HepG2 (cell line): Measurements from ENCODE around the gene ADAM10. TPM values are rescaled to one million over a fixed set of nuclear protein-coding genes. Genes with fewer than 3 reads are reported as not detected.

Source experiments
- ATAC-seq: fragments of 200-7000 bp; cut with Tn5 transposase; 3 replicates; pipeline ENCODE4 v1.9.1; 2020; ENCODE audit warnings: mild to moderate bottlenecking, moderate library complexity
- BruUV-seq: library from RNA; stranded (reverse); fragments of 400-500 nt; replicated peaks from 2 replicates; lab custom pipeline; 2021; lab: Mats Ljungman, UMichigan
- CTCF ChIA-PET: fragments of 300-600 bp; formaldehyde crosslinking; extraction: SDS; loops from one replicate; lab custom pipeline; 2021; ENCODE audit warnings: low total read pairs, inconsistent platforms, low intra/inter-chr PET ratio; lab: Yijun Ruan, JAX
- POLR2A ChIA-PET: fragments of 350-600 bp; sonication (Branson Sonifier 250); formaldehyde crosslinking; loops from one replicate; lab custom pipeline; 2020; ENCODE audit warnings: antibody characterized with exemption, inconsistent platforms; lab: Yijun Ruan, JAX
- DNase-seq: peaks from one replicate; pipeline ENCODE4 v3.0.0-alpha.2; 2015; ENCODE audit warnings: low spot score
- FAIRE-seq: peaks from 3 replicates; lab custom pipeline; 2011; peaks lifted over from hg19 to GRCh38; lab: Jason Lieb, UNC
- H2AFZ ChIP-seq: one replicate; pipeline ENCODE4 v1.6.1; 2011; ENCODE audit warnings: low read length, inconsistent platforms
- H3K27ac ChIP-seq: fragments of 300-600 bp; 3 replicates; pipeline ENCODE4 v1.8.0; 2011; ENCODE audit warnings: mixed run types, mild to moderate bottlenecking, mixed read lengths, low read length, inconsistent platforms; ENCODE audit not compliant: insufficient read depth; ENCODE audit errors: extremely low read length
- H3K27me3 ChIP-seq, 2 experiments: fragments of 200-600 bp in 1 of 2; 2 replicates in 1 of 2; 3 replicates in 1 of 2; pipeline versions ENCODE4 v1.6.0 to v1.8.0; 2011; ENCODE audit warnings: low read length in 2 of 2, mild to moderate bottlenecking in 2 of 2, moderate library complexity in 2 of 2, inconsistent platforms in 1 of 2; ENCODE audit not compliant: insufficient read depth in 2 of 2, control insufficient read depth in 1 of 2
- H3K36me3 ChIP-seq, 2 experiments: fragments of 200-600 bp in 1 of 2; replicated peaks in 1 of 2; 2 replicates in 1 of 2; 3 replicates in 1 of 2; pipeline versions ENCODE4 v1.5.1 to v1.8.0; 2011; ENCODE audit warnings: low read length in 2 of 2, inconsistent platforms in 1 of 2; ENCODE audit not compliant: insufficient read depth in 2 of 2, control insufficient read depth in 1 of 2
- H3K4me1 ChIP-seq: 2 replicates; pipeline ENCODE4 v1.5.1; 2012; ENCODE audit warnings: low read length, inconsistent platforms; ENCODE audit not compliant: insufficient read depth
- H3K4me2 ChIP-seq: 2 replicates; pipeline ENCODE4 v1.6.0; 2011; ENCODE audit warnings: low read depth, low read length, inconsistent platforms
- H3K4me3 ChIP-seq, 3 experiments: fragments of 200-600 bp in 1 of 3; sonication (generic), shearing (Covaris generic) in 1 of 3; replicated peaks in 1 of 3; 2 replicates each; pipeline ENCODE4 v1.5.1; 2011 to 2016; ENCODE audit warnings: low read length in 3 of 3, inconsistent platforms in 2 of 3, low read depth in 2 of 3, mild to moderate bottlenecking in 2 of 3, control low read depth in 1 of 3, mixed read lengths in 1 of 3; ENCODE audit not compliant: insufficient read depth in 1 of 3
- H3K79me2 ChIP-seq: one replicate; pipeline ENCODE4 v1.6.1; 2011; ENCODE audit warnings: low read length, inconsistent platforms; ENCODE audit not compliant: insufficient read depth
- H3K9ac ChIP-seq: 2 replicates; pipeline ENCODE4 v1.6.0; 2011; ENCODE audit warnings: mild to moderate bottlenecking, low read depth, low read length, inconsistent platforms; ENCODE audit not compliant: insufficient read depth
- H3K9me3 ChIP-seq: 2 replicates; pipeline ENCODE4 v1.5.1; 2012; ENCODE audit warnings: mild to moderate bottlenecking, low read length
- H4K20me1 ChIP-seq: 2 replicates; pipeline ENCODE4 v1.6.0; 2011; ENCODE audit warnings: inconsistent platforms, mild to moderate bottlenecking, low read length, moderate library complexity; ENCODE audit not compliant: insufficient read depth
- BCL6 ChIP-seq: IDR thresholded peaks from 2 replicates; pipeline ENCODE4 v1.6.1; 2016; ENCODE audit warnings: missing genetic modification reagents, missing compliant biosample characterization
- DPF2 ChIP-seq: sonication (generic); formaldehyde crosslinking; IDR thresholded peaks from 2 replicates; pipeline ENCODE4 v1.4.0; 2020; ENCODE audit warnings: mild to moderate bottlenecking, low read depth, missing genetic modification reagents, borderline replicate concordance
- JUN ChIP-seq: sonication (generic); formaldehyde crosslinking; IDR thresholded peaks from 2 replicates; pipeline ENCODE4 v1.4.0; 2020; ENCODE audit warnings: mild to moderate bottlenecking, missing genetic modification reagents
- POLR2A ChIP-seq, 2 experiments: IDR thresholded peaks; 2 replicates each; pipeline ENCODE4 v1.6.1; 2011; ENCODE audit warnings: low read depth in 2 of 2, low read length in 2 of 2, mild to moderate bottlenecking in 1 of 2, moderate library complexity in 1 of 2; ENCODE audit not compliant: insufficient read depth in 1 of 2
- RNF2 ChIP-seq: fragments of 450-650 bp; conservative IDR thresholded peaks from 2 replicates; pipeline ENCODE4 v1.6.1; 2016; ENCODE audit warnings: low read depth
- THAP11 ChIP-seq: IDR thresholded peaks from 2 replicates; pipeline ENCODE4 v1.6.1; 2016; ENCODE audit warnings: missing biosample characterization, missing genetic modification reagents
- ZC3H13 ChIP-seq: sonication (generic); formaldehyde crosslinking; IDR thresholded peaks from 2 replicates; pipeline ENCODE4 v1.8.1; 2023; ENCODE audit warnings: mild to moderate bottlenecking, missing genetic modification reagents, moderate library complexity
- ZFP36 ChIP-seq: fragments of 150-350 bp; IDR thresholded peaks from 2 replicates; pipeline ENCODE4 v1.6.1; 2018; ENCODE audit warnings: borderline replicate concordance, low read length, low read depth; ENCODE audit not compliant: partially characterized antibody
- ZMAT3 ChIP-seq: sonication (generic); formaldehyde crosslinking; conservative IDR thresholded peaks from 2 replicates; pipeline ENCODE4 v1.7.0; 2021; ENCODE audit warnings: missing genetic modification reagents
- ZNF230 ChIP-seq: sonication (generic); formaldehyde crosslinking; IDR thresholded peaks from 2 replicates; pipeline ENCODE4 v1.4.0; 2020; ENCODE audit warnings: mild to moderate bottlenecking, missing genetic modification reagents
- ZNF256 ChIP-seq: sonication (generic); formaldehyde crosslinking; conservative IDR thresholded peaks from 2 replicates; pipeline ENCODE4 v1.4.0; 2020; ENCODE audit warnings: missing genetic modification reagents
- ZNF569 ChIP-seq: sonication (generic); formaldehyde crosslinking; IDR thresholded peaks from 2 replicates; pipeline ENCODE4 v1.5.0; 2020; ENCODE audit warnings: mild to moderate bottlenecking, missing genetic modification reagents, moderate library complexity, borderline replicate concordance
- ZNF572 ChIP-seq: sonication (generic); formaldehyde crosslinking; IDR thresholded peaks from 2 replicates; pipeline ENCODE4 v1.5.1; 2020; ENCODE audit warnings: mild to moderate bottlenecking, missing genetic modification reagents
- ZNF646 ChIP-seq: sonication (generic); formaldehyde crosslinking; IDR thresholded peaks from 2 replicates; pipeline ENCODE4 v1.9.0; 2021; ENCODE audit warnings: mild to moderate bottlenecking, missing genetic modification reagents
- ZNF841 ChIP-seq: sonication (generic); formaldehyde crosslinking; IDR thresholded peaks from 2 replicates; pipeline ENCODE4 v1.8.1; 2023; ENCODE audit warnings: missing genetic modification reagents, borderline replicate concordance
- WGBS: methylation state at CpG from one replicate; pipeline ENCODE4 v1.1.6; 2017; ENCODE audit warnings: low lambda C conversion rate; 5-methylcytosine and 5-hydroxymethylcytosine counted together
- in situ Hi-C: cut with HindIII; loops from 2 replicates; pipeline ENCODE4 v1.10.0; 2017; ENCODE audit warnings: low pct_unique_long_range_greater_than_20kb; ENCODE audit not compliant: extremely low pct_ligation_motif_present
- intact Hi-C: fragments of 100-400 bp; cut with micrococcal nuclease; formaldehyde crosslinking; loops from one replicate; pipeline ENCODE4 v1.10.0; 2022; ENCODE audit not compliant: unreplicated experiment
- polyA plus RNA-seq, 8 experiments: library from polyadenylated mRNA; depleted of rRNA in 3 of 8; stranded (reverse) in 7 of 8; unstranded in 1 of 8; fragments of >200 nt; fragmentation: Illumina TruSeq in 4 of 8; extraction: Trizol in 4 of 8; gene quantifications; 2 replicates each; pipeline versions ENCODE4 v1.2.1 to v1.2.3, GENCODE V29; 2011 to 2016; ENCODE audit warnings: low read depth in 4 of 8, missing spikeins in 1 of 8, mixed read lengths in 1 of 8; ENCODE audit not compliant: insufficient read depth in 1 of 8
- total RNA-seq, 5 experiments: library from RNA; depleted of rRNA; stranded (reverse); fragments of >200 nt; fragmentation: Illumina TruSeq; extraction: Trizol; gene quantifications; 2 replicates each; pipeline ENCODE4 v1.2.3, GENCODE V29; 2016; ENCODE audit warnings: low read depth in 1 of 5
- TF ChIP-seq, protein P1 (sequence below): sonication (generic); formaldehyde crosslinking; IDR thresholded peaks from 2 replicates; pipeline ENCODE4 v1.8.0; 2022; ENCODE audit warnings: mild to moderate bottlenecking, missing genetic modification reagents; ENCODE audit not compliant: insufficient replicate concordance
- TF ChIP-seq, protein P2 (sequence below): IDR thresholded peaks from 2 replicates; pipeline ENCODE4 v1.6.1; 2018; ENCODE audit warnings: missing genetic modification reagents, mild to moderate bottlenecking, missing compliant biosample characterization

The ADAM10 gene
- total and polyA plus RNA-seq, 2 of the 13 experiments (the other 11 are each of a cell fraction or from before 2014, with no cell fraction given) = 92.7 to 125 TPM

- Histone ChIP-seq H3K27ac (no peak overlapping the region), H4K20me1 (no peaks in the 10 kb centered on the region), H3K9me3 (no peaks in the 10 kb centered on the region), H3K79me2 (no peaks in the 10 kb centered on the region), H3K27me3 (no peaks in the 10 kb centered on the region; a peak in 1 of 5 replicates), H3K9ac (no peak overlapping the region), H2AFZ (no peak overlapping the region), H3K4me3 (no peak overlapping the region), H3K4me1 (peaks cover 20% of the 10 kb centered on the region), H3K4me2 (no peak overlapping the region), H3K36me3 (peaks cover 6 to 38% of the 10 kb centered on the region in 2 experiments)
- intact Hi-C loops = loop anchor here (10.0 kb wide), 1 partner anchor 195 kb away; the partner anchor contains the start of gene LIPC
- no peak for TF ChIP-seq ZMAT3 (CRISPR knock-in tag)
- TF ChIP-seq ZNF646 (CRISPR knock-in tag) = no peak
- TF ChIP-seq JUN (CRISPR knock-in tag) = no peak
- no peak for TF ChIP-seq ZNF572 (CRISPR knock-in tag)
- TF ChIP-seq ZNF841 = no peak
- no peak for TF ChIP-seq ZNF569
- TF ChIP-seq ZFP36 = no peak
- TF ChIP-seq, protein P1, sequence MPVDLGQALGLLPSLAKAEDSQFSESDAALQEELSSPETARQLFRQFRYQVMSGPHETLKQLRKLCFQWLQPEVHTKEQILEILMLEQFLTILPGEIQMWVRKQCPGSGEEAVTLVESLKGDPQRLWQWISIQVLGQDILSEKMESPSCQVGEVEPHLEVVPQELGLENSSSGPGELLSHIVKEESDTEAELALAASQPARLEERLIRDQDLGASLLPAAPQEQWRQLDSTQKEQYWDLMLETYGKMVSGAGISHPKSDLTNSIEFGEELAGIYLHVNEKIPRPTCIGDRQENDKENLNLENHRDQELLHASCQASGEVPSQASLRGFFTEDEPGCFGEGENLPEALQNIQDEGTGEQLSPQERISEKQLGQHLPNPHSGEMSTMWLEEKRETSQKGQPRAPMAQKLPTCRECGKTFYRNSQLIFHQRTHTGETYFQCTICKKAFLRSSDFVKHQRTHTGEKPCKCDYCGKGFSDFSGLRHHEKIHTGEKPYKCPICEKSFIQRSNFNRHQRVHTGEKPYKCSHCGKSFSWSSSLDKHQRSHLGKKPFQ (CRISPR knock-in tag) = no peak
- no peak for TF ChIP-seq POLR2A (IDR thresholded peaks at IDR 0.05; ENCODE audit: insufficient read depth in 1 of 2, low read depth in 2 of 2, low read length in 2 of 2)
- no peak for TF ChIP-seq THAP11 (CRISPR knock-in tag)
- no peak for TF ChIP-seq ZC3H13
- no peak for TF ChIP-seq DPF2
- TF ChIP-seq ZNF256 = no peak
- TF ChIP-seq RNF2 = no peak
- no peak for TF ChIP-seq ZNF230 (CRISPR knock-in tag)
- TF ChIP-seq, protein P2, sequence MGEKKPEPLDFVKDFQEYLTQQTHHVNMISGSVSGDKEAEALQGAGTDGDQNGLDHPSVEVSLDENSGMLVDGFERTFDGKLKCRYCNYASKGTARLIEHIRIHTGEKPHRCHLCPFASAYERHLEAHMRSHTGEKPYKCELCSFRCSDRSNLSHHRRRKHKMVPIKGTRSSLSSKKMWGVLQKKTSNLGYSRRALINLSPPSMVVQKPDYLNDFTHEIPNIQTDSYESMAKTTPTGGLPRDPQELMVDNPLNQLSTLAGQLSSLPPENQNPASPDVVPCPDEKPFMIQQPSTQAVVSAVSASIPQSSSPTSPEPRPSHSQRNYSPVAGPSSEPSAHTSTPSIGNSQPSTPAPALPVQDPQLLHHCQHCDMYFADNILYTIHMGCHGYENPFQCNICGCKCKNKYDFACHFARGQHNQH (CRISPR knock-in tag) = no peak
- TF ChIP-seq BCL6 (CRISPR knock-in tag) = no peak
- ATAC-seq = no peak
- no peak for FAIRE-seq
- CTCF ChIA-PET = no interaction called here
- over 99% methylated on average over 6 of the region's 6 CpGs for WGBS
- in situ Hi-C loops = no loop called here
- DNase-seq = no peak
- no TSS peak for BruUV-seq
- POLR2A ChIA-PET = no interaction called here
These were observed 119.9 kb downstream of the ADAM10 start for GRCh38 chr15:58629625-58630024.
